Stimulated activated CD4-positive, alpha-beta T cell treated with anti-CD3 and anti-CD28 coated beads, TNF-alpha, amount 100 ng/mL, for 48 hours (primary cell): ENCODE measurements around the gene WEE1.
"Not testable (repeated sequence)": the region's sequence is repeated elsewhere in the genome, so short reads cannot be mapped to it uniquely, and the experiment has no call there.

Experiments used
- DNase-seq, 3 donors: peaks; one replicate each; pipeline ENCODE4 v3.0.0-alpha.2; 2020; ENCODE audit warnings: low read depth in 3 of 3

Gene WEE1

GRCh38 chr11:9573052-9573774 lies at the start of gene WEE1:
TSS of gene WEE1 (plus strand) at chr11:9573670. CDS start at chr11:9573934, 264 bp downstream.
- DNase-seq = peak; percentile 95 to 97 (median 96)

DNA sequence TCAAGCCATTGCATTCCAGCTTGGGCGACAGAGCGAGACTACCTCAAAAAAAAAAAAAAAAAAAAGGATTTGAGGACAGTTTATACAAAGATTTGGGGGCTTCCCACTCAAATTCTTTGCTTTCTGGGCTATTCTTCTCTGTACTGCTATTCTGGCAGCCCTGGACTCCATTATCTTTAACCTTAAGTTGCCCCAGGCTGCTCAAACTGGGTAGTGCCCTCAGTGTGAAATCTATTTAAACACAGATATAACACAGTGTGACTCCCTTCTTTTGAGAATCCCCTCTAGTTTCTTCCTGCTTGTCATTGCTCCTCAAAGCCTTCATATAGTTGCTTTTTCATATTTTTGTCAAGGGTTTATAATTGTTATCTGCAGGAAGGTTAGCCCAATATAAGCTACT lies 49.5 kb upstream of the WEE1 start:
- DNase-seq = no peak

- DNase-seq = no peak
These were observed 48.4 kb upstream of the WEE1 start for GRCh38 chr11:9525116-9525515.

- no peak for DNase-seq
These were observed 45.9 kb upstream of the WEE1 start for GRCh38 chr11:9527481-9528135.

DNA sequence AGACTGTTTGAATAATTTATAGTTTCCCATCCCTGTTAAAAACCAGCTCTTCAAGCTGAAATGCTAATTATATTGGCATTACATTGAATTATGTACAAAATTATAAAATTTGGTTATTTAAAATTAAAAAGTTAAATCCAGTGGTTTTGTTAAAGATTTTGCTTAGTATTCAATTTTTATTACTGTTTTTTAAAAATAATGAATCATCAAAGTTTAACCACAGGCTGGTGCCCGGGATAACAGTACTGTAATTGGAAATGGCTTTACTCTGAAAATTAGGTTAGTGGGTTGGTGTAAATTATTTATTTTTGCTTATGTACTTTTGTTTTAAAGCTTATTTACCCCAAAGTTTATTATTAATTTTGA lies 45.4 kb upstream of the WEE1 start:
- no peak for DNase-seq

DNA sequence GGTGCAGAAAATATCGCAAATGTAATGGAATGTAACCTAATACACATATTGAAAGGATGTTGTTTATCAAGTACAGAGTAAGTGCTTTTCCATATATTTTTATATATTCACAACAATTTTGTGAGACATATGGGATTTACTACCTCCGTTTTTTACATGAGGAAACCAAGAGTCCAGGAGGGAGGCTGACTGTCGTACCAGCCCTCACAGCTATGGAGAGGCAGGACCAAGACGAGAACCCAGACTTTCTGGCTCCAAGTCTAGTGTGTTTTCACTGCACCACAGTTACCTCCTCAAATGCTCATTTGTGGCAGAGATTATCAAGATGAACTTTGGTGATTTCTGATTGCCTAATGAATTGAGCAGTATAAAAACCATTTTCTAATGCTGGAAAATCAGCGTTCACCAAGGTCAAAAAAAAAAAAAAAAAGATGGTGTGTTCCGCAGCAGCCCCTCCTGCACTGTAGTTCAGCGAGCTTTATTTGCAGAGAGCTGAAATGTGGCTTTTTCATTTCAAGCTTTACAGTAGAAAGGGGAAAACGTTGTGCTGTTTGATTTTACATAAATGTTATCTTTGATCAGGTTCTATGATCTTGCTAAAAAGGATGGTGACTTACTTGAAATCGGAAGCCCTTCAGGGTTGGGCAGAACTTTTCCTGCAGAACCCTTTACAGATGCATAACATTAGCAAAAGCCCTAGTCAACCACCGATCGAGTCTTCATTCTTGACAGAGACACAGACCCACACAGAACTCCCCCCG lies 44.7 kb upstream of the WEE1 start:
- no peak for DNase-seq

DNA sequence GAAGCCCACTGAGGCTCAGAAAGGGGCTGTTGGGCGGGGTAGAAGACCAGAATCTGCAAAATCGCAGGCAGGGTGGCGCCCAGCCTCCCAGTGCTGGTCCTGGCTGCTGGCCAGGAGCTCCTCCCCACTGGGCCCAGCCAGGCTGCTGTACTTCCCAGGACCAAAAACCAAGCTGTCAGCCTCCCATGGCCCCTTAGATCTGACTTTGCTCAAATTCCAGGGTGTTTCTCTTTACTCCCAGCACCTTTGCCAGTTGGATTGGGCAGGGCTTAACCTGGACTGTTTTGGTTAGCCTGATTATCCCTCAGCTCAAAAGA lies 44.2 kb upstream of the WEE1 start:
- DNase-seq = no peak

DNA sequence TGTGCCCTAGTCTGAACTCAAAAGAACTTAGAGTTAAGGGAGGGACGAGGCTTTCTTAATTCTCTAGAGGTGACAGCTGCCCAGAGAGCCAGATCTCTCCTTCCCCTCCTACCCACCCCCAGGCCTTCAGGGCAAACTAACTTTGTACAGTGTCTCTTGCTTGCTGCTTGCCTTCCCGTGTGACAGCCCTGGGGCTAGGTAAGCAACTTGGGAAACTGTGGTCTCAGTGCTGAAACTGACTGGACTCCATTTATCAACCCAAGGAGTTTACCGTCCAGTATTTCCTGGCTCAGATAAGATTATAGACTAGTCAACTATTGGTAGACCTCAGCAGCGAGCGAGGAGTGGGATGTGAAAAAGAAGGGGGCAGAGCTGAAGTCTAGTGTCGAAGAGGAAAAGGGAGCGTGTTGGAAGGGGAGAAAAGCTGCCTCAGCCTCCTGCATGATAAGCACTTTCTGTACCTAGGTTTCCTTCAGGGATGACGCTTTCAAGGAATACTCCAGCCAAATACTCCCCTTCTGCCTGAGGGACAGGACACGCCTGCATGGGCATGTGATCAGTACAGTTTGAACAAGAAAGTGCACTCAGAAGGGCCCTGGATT lies 43.3 kb upstream of the WEE1 start:
- no peak for DNase-seq

- DNase-seq = no peak
These were observed 42.4 kb upstream of the WEE1 start for GRCh38 chr11:9530901-9531625.

- no peak for DNase-seq
These were observed 40.4 kb upstream of the WEE1 start for GRCh38 chr11:9533058-9533457.

- DNase-seq = no peak
These were observed 39.6 kb upstream of the WEE1 start for GRCh38 chr11:9533736-9534473.

GRCh38 chr11:9535189-9535781 lies 38.2 kb upstream of the WEE1 start:
- DNase-seq = peak; percentile 51 to 80 (median 77)

DNA sequence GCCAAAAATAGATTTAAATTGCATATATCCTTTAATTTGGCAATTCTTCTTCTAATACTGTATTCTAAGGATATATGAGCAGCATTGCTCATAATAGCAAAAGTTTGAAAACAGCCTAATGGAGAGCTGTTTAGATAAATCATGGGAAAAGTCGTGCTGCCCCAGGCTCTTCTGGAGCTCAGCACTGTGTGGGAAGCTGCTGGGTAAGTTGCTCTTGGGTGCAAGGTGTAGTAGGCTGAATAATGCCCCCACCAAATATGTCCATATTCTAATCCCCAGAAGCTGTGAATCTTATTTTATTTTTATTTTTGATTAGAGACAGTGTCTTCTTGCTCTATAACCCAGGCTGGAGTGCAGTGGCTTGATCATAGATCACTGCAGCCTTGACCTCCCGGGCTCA lies 34.9 kb upstream of the WEE1 start:
- no peak for DNase-seq

DNA sequence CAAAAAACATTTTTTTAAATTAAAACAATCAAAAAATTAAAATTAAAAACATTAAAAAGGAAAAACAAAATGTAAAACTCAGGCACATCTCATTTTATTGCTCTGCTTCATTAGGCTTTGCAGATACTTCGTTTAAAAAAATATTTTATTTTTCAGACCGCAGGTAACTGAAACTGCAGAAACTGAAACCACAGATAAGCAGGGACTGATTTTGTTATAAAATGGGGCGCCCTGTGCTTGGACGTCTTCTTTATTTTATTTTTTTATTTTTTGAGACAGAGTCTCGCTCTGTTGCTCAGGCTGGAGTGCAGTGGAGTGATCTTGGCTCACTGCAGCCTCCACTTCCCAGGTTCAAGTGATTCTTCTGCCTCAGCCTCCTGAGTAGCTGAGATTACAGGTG lies 24.3 kb upstream of the WEE1 start:
- DNase-seq = not testable (repeated sequence)

DNA sequence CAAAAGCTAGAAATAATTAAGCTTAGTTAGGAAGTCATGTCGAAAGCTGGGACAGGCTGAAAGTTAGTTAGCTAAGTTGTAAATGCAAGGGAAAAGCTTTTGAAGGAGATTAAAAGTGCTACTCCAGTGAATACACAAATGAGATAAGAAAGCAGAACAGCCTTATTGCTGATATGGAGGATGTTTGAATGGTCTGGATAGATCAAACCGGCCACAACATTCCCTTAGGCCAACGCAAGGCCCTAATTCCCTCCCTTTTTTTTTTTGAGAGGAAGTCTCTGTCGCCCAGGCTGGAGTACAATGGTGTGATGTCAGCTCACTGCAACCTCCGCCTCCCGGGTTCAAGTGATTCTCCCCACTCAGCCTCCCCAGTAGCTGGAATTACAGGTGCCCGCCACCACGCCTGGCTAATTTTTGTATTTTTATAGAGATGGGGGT lies 23.3 kb upstream of the WEE1 start:
- DNase-seq = no peak

GRCh38 chr11:9561279-9561982 lies 12.0 kb upstream of the WEE1 start:
- DNase-seq = no peak

- no peak for DNase-seq
These were observed 10.8 kb upstream of the WEE1 start for GRCh38 chr11:9562716-9563115.

GRCh38 chr11:9563196-9563730 lies 10.2 kb upstream of the WEE1 start:
- DNase-seq = no peak

- peak; percentile 23 to 55 (median 54) for DNase-seq
These were observed 7.5 kb upstream of the WEE1 start for GRCh38 chr11:9565822-9566560.
